HEK293 (cell line): ENCODE measurements around the gene KIRREL1.

ENCODE experiments used
- CTCF ChIP-seq: fragments of 450-650 bp; formaldehyde crosslinking; IDR thresholded peaks from 2 replicates; pipeline ENCODE4 v1.5.1; 2016; ENCODE audit warnings: missing biosample characterization, missing genetic modification characterization
- KLF10 ChIP-seq: fragments of 450-650 bp; IDR thresholded peaks from 2 replicates; pipeline ENCODE4 v1.5.1; 2018; ENCODE audit warnings: missing biosample characterization, mild to moderate bottlenecking, missing genetic modification characterization
- ZBTB21 ChIP-seq: fragments of 450-650 bp; formaldehyde crosslinking; IDR thresholded peaks from 2 replicates; pipeline ENCODE4 v1.5.1; 2017; ENCODE audit warnings: missing biosample characterization, missing genetic modification characterization
- ZNF624 ChIP-seq: fragments of 450-650 bp; formaldehyde crosslinking; IDR thresholded peaks from 2 replicates; pipeline ENCODE4 v1.5.1; 2017; ENCODE audit warnings: missing biosample characterization, missing genetic modification characterization
- TF ChIP-seq, protein P1 (sequence below): fragments of 450-650 bp; formaldehyde crosslinking; IDR thresholded peaks from 2 replicates; pipeline ENCODE4 v1.5.1; 2016; ENCODE audit warnings: missing biosample characterization, missing genetic modification characterization

GRCh38 chr1:157993918-157994605 is 617 bp downstream of the KIRREL1 start:
- TF ChIP-seq CTCF (tag by site-specific recombination) (peak; percentile 44), ZNF624 (tag by site-specific recombination) (no peak), ZBTB21 (tag by site-specific recombination) (no peak), KLF10 (no peak)
- TF ChIP-seq, protein P1, sequence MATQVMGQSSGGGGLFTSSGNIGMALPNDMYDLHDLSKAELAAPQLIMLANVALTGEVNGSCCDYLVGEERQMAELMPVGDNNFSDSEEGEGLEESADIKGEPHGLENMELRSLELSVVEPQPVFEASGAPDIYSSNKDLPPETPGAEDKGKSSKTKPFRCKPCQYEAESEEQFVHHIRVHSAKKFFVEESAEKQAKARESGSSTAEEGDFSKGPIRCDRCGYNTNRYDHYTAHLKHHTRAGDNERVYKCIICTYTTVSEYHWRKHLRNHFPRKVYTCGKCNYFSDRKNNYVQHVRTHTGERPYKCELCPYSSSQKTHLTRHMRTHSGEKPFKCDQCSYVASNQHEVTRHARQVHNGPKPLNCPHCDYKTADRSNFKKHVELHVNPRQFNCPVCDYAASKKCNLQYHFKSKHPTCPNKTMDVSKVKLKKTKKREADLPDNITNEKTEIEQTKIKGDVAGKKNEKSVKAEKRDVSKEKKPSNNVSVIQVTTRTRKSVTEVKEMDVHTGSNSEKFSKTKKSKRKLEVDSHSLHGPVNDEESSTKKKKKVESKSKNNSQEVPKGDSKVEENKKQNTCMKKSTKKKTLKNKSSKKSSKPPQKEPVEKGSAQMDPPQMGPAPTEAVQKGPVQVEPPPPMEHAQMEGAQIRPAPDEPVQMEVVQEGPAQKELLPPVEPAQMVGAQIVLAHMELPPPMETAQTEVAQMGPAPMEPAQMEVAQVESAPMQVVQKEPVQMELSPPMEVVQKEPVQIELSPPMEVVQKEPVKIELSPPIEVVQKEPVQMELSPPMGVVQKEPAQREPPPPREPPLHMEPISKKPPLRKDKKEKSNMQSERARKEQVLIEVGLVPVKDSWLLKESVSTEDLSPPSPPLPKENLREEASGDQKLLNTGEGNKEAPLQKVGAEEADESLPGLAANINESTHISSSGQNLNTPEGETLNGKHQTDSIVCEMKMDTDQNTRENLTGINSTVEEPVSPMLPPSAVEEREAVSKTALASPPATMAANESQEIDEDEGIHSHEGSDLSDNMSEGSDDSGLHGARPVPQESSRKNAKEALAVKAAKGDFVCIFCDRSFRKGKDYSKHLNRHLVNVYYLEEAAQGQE = no peak
